ENCODE results near the gene CEND1.

DNA sequence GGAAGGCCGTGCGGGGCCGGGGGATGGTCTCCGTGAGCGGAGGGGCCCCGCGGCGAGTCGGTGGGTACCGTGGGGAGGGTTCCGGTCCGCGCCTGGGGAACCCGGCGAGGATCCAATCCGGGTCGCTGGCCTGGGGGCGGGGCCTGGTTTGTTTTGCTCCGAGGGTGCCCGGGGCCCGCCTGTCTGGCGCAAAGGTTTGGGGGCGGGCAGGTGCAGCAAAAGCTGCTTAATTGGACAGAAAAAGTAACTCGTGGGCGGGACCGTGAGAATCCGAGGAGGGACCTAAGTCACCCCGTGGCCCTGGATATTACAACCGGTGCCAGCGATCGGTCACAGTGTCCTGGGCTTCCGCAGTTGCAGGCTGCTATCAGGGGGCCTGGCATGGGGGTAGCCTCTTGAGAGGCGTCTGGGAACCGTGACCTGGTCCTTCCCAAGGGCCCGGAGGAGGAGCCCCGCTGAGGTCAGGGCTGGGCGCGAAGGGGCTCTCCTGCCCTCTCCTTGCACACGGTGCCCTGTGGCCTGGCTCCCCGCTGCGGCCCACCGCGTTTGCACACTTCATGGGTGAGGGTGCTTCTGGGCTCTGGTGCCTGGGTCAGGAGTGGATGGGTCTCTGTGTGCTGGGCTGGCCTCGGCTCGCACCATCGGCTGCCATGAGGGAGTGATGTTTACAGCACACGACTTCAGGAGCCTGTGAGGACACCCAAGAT lies 30.2 kb upstream of the CEND1 start:
- TF ChIP-seq, protein P1, sequence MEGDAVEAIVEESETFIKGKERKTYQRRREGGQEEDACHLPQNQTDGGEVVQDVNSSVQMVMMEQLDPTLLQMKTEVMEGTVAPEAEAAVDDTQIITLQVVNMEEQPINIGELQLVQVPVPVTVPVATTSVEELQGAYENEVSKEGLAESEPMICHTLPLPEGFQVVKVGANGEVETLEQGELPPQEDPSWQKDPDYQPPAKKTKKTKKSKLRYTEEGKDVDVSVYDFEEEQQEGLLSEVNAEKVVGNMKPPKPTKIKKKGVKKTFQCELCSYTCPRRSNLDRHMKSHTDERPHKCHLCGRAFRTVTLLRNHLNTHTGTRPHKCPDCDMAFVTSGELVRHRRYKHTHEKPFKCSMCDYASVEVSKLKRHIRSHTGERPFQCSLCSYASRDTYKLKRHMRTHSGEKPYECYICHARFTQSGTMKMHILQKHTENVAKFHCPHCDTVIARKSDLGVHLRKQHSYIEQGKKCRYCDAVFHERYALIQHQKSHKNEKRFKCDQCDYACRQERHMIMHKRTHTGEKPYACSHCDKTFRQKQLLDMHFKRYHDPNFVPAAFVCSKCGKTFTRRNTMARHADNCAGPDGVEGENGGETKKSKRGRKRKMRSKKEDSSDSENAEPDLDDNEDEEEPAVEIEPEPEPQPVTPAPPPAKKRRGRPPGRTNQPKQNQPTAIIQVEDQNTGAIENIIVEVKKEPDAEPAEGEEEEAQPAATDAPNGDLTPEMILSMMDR (conservative IDR thresholded peaks at IDR 0.05): no peak
- no peak for TF ChIP-seq EZH2 (IDR thresholded peaks at IDR 0.05; ENCODE audit: low read depth)

Data from PC-9 (cell line).